MM.1S (cell line): ENCODE data around the gene MYH3.

Experiments used
- DNase-seq: peaks from one replicate; pipeline ENCODE4 v3.0.0-alpha.2; 2015
- H2AFZ ChIP-seq: fragments of 300-600 bp; sonication (generic); 2 replicates; pipeline ENCODE4 v1.6.0; 2016; ENCODE audit warnings: antibody characterized with exemption, low read length
- H3F3A ChIP-seq: fragments of 300-600 bp; sonication (generic); 2 replicates; pipeline ENCODE4 v1.6.1; 2016; ENCODE audit warnings: mild to moderate bottlenecking, antibody characterized with exemption, low read length, moderate library complexity, mixed read lengths; ENCODE audit not compliant: insufficient read depth
- H3K27ac ChIP-seq: fragments of 300-600 bp; sonication (generic); 2 replicates; pipeline ENCODE4 v1.5.1; 2016; ENCODE audit warnings: mild to moderate bottlenecking, low read length
- H3K27me3 ChIP-seq: fragments of 300-600 bp; sonication (generic); replicated peaks from 2 replicates; pipeline ENCODE4 v1.6.0; 2016; ENCODE audit warnings: low read length; ENCODE audit not compliant: insufficient read depth
- H3K36me3 ChIP-seq: fragments of 300-600 bp; sonication (generic); replicated peaks from 2 replicates; pipeline ENCODE4 v1.6.1; 2016; ENCODE audit warnings: mild to moderate bottlenecking, low read length, mixed read lengths; ENCODE audit not compliant: insufficient read depth
- H3K4me1 ChIP-seq: fragments of 300-600 bp; sonication (generic); 2 replicates; pipeline ENCODE4 v1.6.1; 2016; ENCODE audit warnings: low read length, mixed read lengths
- H3K4me2 ChIP-seq: fragments of 300-600 bp; sonication (generic); 2 replicates; pipeline ENCODE4 v1.6.0; 2016; ENCODE audit warnings: low read depth, low read length
- H3K4me3 ChIP-seq: fragments of 300-600 bp; sonication (generic); 2 replicates; pipeline ENCODE4 v1.5.1; 2016; ENCODE audit warnings: low read length, mixed read lengths
- H3K79me2 ChIP-seq: fragments of 300-600 bp; sonication (generic); 2 replicates; pipeline ENCODE4 v1.6.1; 2016; ENCODE audit warnings: mixed run types, low read length, mixed read lengths
- H3K9ac ChIP-seq: fragments of 300-600 bp; sonication (generic); 2 replicates; pipeline ENCODE4 v1.6.1; 2016; ENCODE audit warnings: low read length, mixed read lengths
- H3K9me2 ChIP-seq: fragments of 300-600 bp; sonication (generic); replicated peaks from 2 replicates; pipeline ENCODE4 v1.6.1; 2016; ENCODE audit warnings: mild to moderate bottlenecking, low read length, mixed read lengths; ENCODE audit not compliant: insufficient read depth
- H3K9me3 ChIP-seq: fragments of 300-600 bp; sonication (generic); replicated peaks from 2 replicates; pipeline ENCODE4 v1.6.1; 2016; ENCODE audit warnings: mild to moderate bottlenecking, low read length, mixed read lengths; ENCODE audit not compliant: insufficient read depth
- H4K20me1 ChIP-seq: fragments of 300-600 bp; sonication (generic); 2 replicates; pipeline ENCODE4 v1.6.1; 2016; ENCODE audit warnings: mild to moderate bottlenecking, low read length, moderate library complexity, mixed read lengths; ENCODE audit not compliant: insufficient read depth
- CTCF ChIP-seq: fragments of 300-600 bp; sonication (generic); IDR thresholded peaks from 2 replicates; pipeline ENCODE4 v1.5.1; 2016; ENCODE audit warnings: antibody characterized with exemption, low read length, mixed read lengths
- EZH2 ChIP-seq: fragments of 300-600 bp; sonication (generic); optimal IDR thresholded peaks from 2 replicates; pipeline ENCODE3; 2017; ENCODE audit warnings: low read depth, mild to moderate bottlenecking, antibody characterized with exemption, low read length, mixed read lengths
- EZH2phosphoT487 ChIP-seq: fragments of 300-600 bp; sonication (generic); IDR thresholded peaks from 2 replicates; pipeline ENCODE4 v1.6.1; 2018; ENCODE audit warnings: antibody characterized with exemption, low read length

MYH3 gene

GRCh38 chr17:10618202-10618635 lies 38.9 kb downstream of the MYH3 start:
- peak; percentile 69 for DNase-seq
- Histone ChIP-seq H3K27ac (no peak overlapping the region), H2AFZ (no peak overlapping the region)

DNA sequence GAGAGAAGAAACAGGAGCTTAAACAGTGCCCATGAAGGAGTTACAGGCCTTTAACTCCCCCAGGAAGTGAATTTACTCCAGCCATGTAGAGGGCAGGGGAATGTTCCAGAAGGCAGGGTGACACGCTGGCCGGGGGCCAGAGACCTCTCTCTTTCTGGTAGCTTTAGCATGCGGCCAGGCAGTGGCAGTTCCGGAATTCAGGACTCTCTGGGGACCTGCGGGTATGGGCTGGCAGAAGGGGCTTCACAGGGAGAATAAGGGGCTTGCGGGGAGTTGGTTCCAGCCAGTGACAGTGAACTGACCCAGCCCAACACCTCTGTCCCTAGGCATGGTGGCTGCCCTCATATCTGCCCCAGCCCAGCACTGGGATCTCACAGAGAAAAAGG lies 40.0 kb downstream of the MYH3 start:
- Histone ChIP-seq H3K9me3 (no peaks in the 10 kb centered on the region), H3K9ac (no peak overlapping the region), H3K36me3 (no peaks in the 10 kb centered on the region), H3F3A (no peaks in the 10 kb centered on the region), H3K4me1 (no peaks in the 10 kb centered on the region), H3K4me2 (no peak overlapping the region), H3K4me3 (no peak overlapping the region), H3K9me2 (no peaks in the 10 kb centered on the region), H3K27me3 (no peaks in the 10 kb centered on the region), H4K20me1 (no peaks in the 10 kb centered on the region), H3K79me2 (no peaks in the 10 kb centered on the region), H3K27ac (no peak overlapping the region), H2AFZ (no peak overlapping the region)
- DNase-seq = no peak
- TF ChIP-seq EZH2phosphoT487 (no peak), EZH2 (no peak), CTCF (no peak)

More at GRCh38 chr17:10618202-10618635, 38.9 kb downstream of the MYH3 start:
- Histone ChIP-seq H3K9me2 (no peaks in the 10 kb centered on the region), H3K36me3 (no peaks in the 10 kb centered on the region), H3K4me2 (no peak overlapping the region), H3K4me3 (no peak overlapping the region), H3K9ac (no peak overlapping the region), H3K9me3 (no peaks in the 10 kb centered on the region), H3K79me2 (no peaks in the 10 kb centered on the region), H3F3A (no peaks in the 10 kb centered on the region), H4K20me1 (no peaks in the 10 kb centered on the region), H3K4me1 (no peaks in the 10 kb centered on the region), H3K27me3 (no peaks in the 10 kb centered on the region; the same call in 1 of the 2 replicates)
- TF ChIP-seq CTCF = peak; percentile 90
- TF ChIP-seq EZH2 = no peak
- TF ChIP-seq EZH2phosphoT487 = no peak

DNA sequence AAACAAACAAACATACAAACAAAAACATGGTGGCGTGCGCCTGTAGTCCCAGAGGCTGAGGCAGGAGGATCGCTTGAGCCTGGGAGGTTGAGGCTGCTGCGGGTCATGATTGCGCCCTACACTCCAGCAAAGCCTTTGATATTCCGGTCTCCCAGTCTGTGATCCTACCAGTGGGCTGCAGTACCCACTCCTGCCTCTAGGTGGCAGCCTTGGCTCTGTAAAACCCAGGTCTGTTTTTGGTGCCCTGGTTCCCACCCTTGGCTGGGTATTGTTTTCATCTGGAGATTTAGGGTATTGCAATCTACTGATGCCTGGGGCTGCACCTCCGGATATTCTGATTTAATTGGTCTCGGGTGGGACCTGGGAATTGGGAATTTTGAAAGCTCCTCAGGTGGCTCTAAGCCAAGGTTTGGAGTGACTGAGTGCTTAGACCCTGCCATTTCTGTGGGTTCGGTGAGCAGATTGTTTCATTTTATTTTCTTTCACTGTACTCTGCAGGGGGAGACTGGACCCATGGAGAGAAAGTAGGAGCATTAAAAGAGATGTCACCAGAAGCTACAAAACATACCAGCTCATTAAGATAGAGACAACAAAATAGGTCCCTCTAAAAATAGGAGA lies 40.5 kb downstream of the MYH3 start:
- Histone ChIP-seq H3K36me3 (no peaks in the 10 kb centered on the region), H3K79me2 (no peaks in the 10 kb centered on the region), H4K20me1 (no peaks in the 10 kb centered on the region), H3F3A (no peaks in the 10 kb centered on the region), H3K27ac (no peak overlapping the region), H3K4me2 (no peak overlapping the region), H3K27me3 (no peaks in the 10 kb centered on the region), H3K9me3 (no peaks in the 10 kb centered on the region), H3K9me2 (no peaks in the 10 kb centered on the region), H2AFZ (no peak overlapping the region), H3K4me3 (no peak overlapping the region), H3K4me1 (no peaks in the 10 kb centered on the region), H3K9ac (no peak overlapping the region)
- peak; percentile 72 for DNase-seq
- TF ChIP-seq EZH2phosphoT487 (no peak), CTCF (peak; percentile 98)
